PC-9 (cell line): ENCODE data around the gene CREB1.

Source experiments
- EZH2 ChIP-seq: fragments of 200-600 bp; sonication (generic); IDR thresholded peaks from 2 replicates; pipeline ENCODE4 v1.8.0; 2017; ENCODE audit warnings: antibody characterized with exemption, low read depth
- TF ChIP-seq, protein P1 (sequence below): fragments of 200-600 bp; sonication (generic); conservative IDR thresholded peaks from 2 replicates; pipeline ENCODE4 v1.6.1; 2017; ENCODE audit warnings: mixed run types, antibody characterized with exemption, mild to moderate bottlenecking, moderate library complexity

DNA sequence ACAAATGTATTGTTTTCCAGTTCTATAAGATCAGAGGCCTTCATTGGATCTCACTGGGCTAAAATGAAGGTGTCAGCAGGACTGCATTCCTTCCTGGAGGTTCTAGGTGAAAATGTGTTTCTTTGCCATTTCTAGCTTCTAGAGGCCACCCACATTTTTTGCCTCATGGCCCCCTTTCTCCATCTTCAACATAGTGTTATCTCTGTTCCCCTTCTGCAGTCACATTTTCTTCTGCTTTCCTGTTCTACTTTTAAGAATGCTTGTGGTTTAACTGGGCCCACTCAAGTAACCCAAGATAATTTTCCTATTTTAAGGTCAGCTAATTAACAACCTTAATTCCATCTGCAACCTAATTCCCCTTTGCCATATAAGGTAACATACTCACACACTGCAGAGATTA, 59.4 kb downstream of the CREB1 start:
- TF ChIP-seq, protein P1, sequence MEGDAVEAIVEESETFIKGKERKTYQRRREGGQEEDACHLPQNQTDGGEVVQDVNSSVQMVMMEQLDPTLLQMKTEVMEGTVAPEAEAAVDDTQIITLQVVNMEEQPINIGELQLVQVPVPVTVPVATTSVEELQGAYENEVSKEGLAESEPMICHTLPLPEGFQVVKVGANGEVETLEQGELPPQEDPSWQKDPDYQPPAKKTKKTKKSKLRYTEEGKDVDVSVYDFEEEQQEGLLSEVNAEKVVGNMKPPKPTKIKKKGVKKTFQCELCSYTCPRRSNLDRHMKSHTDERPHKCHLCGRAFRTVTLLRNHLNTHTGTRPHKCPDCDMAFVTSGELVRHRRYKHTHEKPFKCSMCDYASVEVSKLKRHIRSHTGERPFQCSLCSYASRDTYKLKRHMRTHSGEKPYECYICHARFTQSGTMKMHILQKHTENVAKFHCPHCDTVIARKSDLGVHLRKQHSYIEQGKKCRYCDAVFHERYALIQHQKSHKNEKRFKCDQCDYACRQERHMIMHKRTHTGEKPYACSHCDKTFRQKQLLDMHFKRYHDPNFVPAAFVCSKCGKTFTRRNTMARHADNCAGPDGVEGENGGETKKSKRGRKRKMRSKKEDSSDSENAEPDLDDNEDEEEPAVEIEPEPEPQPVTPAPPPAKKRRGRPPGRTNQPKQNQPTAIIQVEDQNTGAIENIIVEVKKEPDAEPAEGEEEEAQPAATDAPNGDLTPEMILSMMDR, result no peak
- no peak for TF ChIP-seq EZH2
